Stimulated activated CD4-positive, alpha-beta T cell treated with anti-CD3 and anti-CD28 coated beads, Interleukin-4, amount 100 ng/mL, for 48 hours (primary cell): ENCODE measurements around the gene MMP13.
"Not testable (repeated sequence)": the region's sequence is repeated elsewhere in the genome, so short reads cannot be mapped to it uniquely, and the experiment has no call there.

Source experiments
- DNase-seq, 2 donors: peaks; one replicate each; pipeline ENCODE4 v3.0.0-alpha.2; 2020; ENCODE audit warnings: low read depth in 2 of 2

The MMP13 gene

DNA sequence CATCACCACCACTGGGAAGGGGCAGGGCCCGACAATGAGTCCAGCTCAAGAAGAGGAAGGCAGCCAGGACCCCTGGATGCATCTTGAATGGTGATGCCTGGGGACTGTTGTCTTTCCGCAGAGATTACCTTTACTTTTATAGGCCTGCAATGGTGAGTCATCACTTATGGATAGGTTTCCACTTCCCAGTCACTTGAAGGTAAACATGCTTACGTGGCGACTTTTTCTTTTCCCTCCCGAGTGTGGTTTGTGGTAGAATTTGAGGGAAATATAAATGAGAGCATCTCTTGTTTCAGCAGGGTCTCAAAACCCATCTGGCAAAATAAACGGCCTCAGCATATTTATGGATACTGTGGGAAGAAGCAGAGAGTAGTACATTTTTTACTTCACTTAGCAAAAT lies at the start of gene MMP13:
Gene MMP13, minus strand, starts transcription at position 109 of the 400 bp plus-strand sequence. Its CDS starts 27 bp downstream, at position 82.
- no peak for DNase-seq

- DNase-seq: not testable (repeated sequence)
These were observed 48.7 kb upstream of the MMP13 start for GRCh38 chr11:103004234-103004633.

- DNase-seq: no peak
These were observed 38.6 kb upstream of the MMP13 start for GRCh38 chr11:102994105-102994504.

GRCh38 chr11:102991776-102992175 lies 36.2 kb upstream of the MMP13 start:
- DNase-seq: no peak

GRCh38 chr11:102990145-102990544 lies 34.6 kb upstream of the MMP13 start:
- DNase-seq: no peak

- no peak for DNase-seq
These were observed 34.0 kb upstream of the MMP13 start for GRCh38 chr11:102989379-102990047.

DNA sequence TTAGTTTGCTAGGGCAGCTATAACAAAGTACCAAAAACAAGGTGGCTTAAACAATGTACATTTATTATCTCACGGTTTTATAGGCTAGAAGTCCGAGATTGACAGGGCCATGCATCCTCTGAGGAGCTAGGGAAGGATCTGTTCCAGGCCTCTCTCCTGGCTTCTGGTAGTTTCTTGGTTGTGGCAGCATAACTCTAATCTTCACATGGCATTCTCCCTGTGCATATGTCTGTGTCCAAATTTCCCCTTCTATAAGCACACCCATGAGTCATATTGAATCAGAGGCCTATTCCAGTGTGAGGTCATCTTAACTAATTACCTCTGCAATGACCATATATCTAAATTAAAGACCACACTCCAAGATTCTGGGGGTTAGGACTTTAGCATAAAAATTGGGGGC lies 31.3 kb upstream of the MMP13 start:
- no peak for DNase-seq

- no peak for DNase-seq
These were observed 30.3 kb upstream of the MMP13 start for GRCh38 chr11:102985850-102986249.

GRCh38 chr11:102983486-102983885 lies 28.0 kb upstream of the MMP13 start:
- DNase-seq: no peak

DNA sequence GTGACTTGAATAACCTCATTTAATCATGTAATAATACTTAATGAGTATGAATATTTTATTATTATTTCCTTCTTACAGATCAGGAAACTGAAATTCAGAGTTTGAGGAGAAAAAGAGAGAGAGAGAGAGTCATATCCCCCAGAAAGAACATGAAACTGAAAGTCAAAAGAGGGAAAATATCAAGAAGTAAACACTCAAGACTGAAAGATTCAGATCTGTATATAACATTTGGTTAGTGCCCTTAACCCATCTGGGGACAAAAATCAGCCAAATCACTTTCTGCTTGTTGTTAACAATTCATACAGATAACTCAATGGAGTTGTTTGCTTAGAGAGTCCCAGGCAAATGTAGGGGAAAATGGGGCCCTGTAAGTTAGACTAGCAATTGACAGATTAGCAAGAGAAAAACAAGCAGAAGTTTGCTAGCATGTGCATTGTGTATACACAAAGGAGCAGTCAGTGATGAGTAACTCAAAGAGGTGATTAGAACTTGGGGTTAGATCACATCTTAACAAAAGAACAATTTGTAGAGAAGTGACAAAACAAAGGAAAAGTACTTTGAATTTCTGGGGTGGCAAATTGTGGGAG lies 25.9 kb upstream of the MMP13 start:
- no peak for DNase-seq

DNA sequence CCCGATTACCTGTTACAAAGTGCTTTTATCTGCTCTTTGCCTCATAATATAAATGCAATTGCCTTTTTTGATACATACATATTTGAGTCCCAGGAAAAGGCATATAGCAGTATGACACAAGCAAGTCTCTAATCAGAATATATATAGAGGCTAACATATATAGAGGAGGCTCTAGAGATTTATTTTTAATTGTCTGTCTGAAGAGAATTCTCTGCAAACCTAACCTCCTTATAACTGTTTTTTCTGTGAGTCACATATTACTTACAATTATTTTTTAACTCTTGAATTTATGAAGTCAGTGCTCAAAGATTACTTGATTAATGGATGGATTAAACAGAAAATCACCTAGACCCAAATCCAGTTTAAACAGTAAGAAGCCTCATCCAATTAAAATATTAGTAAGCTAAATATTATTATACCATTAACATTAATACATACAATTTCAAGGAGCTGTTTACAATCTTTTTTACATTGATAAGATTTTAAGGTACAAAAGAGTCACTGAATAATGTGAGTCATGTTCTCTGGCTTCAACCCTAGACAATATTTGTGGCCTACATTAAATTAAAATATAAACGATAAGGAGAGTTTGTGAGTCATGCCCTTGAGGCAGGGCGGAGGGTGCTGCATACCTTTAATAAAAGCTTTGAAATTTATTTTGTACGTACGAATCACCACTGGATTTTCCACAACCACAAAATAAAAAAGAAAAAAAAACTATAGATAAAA lies 19.2 kb upstream of the MMP13 start:
- no peak for DNase-seq

GRCh38 chr11:102973698-102974097 lies 18.2 kb upstream of the MMP13 start:
- DNase-seq: not testable (repeated sequence)

DNA sequence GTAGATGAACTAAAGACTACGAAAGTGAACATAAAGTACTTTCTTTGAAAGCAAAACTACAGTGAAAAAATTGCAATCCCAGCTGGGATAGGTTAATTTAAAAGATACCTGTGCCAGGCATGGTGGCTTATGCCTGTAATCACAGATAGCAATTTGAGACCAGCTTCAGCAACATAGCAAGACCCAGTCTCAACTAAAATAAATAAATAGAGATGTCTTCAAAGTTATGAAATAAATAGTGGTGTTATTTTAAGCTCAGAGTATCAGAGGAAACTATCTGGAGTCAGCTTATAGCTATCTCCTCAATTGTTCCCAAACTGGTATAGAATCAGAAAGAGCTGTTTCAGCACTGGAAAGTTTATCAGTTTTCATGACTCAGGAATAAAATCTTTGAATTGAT lies 17.3 kb upstream of the MMP13 start:
- no peak for DNase-seq

- DNase-seq: no peak
These were observed 16.2 kb upstream of the MMP13 start for GRCh38 chr11:102971766-102972165.

GRCh38 chr11:102967497-102967896 lies 12.0 kb upstream of the MMP13 start:
- DNase-seq: no peak

DNA sequence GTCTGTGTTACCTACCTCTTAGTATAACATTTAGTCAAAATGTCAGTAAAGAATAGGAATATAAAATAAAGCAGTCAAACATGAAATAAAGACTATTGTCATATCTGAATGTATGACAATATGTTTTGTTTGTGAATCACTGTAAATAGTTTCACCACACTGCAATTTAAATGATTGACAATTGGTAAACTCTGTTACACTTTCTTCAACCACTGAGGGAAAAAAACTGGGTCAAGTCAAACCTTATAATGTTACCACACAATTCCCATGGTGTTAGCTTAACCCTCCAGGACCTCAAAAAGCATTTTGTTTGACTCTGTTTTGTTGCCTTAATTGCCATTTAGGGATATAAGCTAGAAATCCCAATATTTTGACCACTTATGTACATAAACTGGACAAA lies 10.5 kb upstream of the MMP13 start:
- no peak for DNase-seq

- DNase-seq: no peak
These were observed 9.3 kb upstream of the MMP13 start for GRCh38 chr11:102964867-102965266.

GRCh38 chr11:102957953-102958352 lies 2.4 kb upstream of the MMP13 start:
- no peak for DNase-seq

- no peak for DNase-seq
These were observed 4.9 kb downstream of the MMP13 start for GRCh38 chr11:102950622-102951081.

DNA sequence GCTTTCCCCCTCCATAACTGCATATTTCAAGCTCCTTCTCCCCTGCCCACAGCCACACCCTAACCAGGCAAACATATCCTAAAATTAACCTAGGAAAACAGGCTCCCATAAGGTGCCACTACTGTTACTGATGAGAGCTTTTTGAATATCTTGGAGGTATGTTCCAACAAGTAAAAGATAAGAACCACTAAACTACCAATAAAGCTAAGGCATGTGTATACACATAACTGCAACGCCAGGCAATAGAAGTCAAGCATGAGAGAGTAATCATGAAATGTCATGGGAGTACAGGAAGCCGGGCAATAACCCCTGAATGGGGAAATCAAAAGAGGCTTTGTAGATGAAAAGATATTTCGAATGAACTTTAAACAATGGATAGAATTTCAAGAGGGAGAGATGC lies 9.3 kb downstream of the MMP13 start:
- DNase-seq: no peak

DNA sequence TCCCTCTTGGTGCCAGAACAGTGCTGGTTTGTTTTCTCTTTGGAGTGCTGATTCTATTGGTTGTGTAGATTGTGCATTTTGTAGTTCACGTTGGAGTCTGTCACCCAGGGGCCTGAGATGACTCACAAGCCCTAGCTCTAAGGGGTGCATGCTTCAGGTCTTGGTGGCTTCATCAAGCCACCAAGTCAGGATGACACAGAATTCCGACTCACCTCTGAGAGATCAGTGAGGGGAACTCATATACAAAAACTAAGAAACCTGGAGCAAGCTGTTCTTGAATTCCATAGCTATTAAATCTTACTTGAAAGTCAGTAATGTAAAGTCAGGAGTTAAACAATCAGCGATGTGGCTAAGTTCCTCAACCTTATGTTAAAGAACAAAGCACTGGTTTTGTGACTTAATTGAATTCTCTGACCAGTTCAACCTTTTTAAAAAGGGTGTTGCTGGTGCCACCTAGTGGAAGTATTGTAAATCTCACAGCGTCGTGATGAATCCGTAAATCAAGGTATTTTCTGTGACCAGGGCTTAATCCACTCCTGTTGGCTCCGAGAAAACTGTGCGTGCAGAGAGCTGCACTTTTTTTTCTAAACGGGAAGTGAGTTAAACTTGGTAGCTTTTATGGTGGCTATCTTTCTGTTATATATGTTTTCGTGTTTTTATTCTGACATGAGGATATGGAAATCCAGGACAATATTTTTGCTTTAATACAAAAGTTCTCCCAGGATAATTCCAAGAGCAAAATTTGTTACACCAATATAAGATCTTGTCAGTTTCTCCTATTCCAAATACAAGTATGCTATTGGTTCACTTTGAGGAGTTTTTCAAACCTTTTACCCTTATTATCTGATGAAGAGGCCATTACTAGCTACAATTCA lies 14.6 kb downstream of the MMP13 start:
- peak; percentile 3 to 7 for DNase-seq
